GM20431 (cell line): ENCODE data around the gene OPN4.

Experiments
- in situ Hi-C: fragments of 300-500 bp; cut with MseI, MboI; formaldehyde crosslinking; loops from one replicate; pipeline ENCODE4 v1.15.0; 2020; ENCODE audit warnings: low sequenced_read_pairs; ENCODE audit not compliant: unreplicated experiment

The OPN4 gene

GRCh38 chr10:86659721-86660453 lies 5.5 kb downstream of the OPN4 start:
- in situ Hi-C loops, result no loop called here

- in situ Hi-C loops, result no loop called here
Measured at GRCh38 chr10:86661161-86662025, 7.0 kb downstream of the OPN4 start.

- in situ Hi-C loops, result no loop called here
Measured at GRCh38 chr10:86662186-86663045, 8.1 kb downstream of the OPN4 start.

- in situ Hi-C loops, result no loop called here
Measured at GRCh38 chr10:86663046-86663345, 8.6 kb downstream of the OPN4 start.

- in situ Hi-C loops, result no loop called here
Measured at GRCh38 chr10:86663576-86664339, 9.4 kb downstream of the OPN4 start.

- in situ Hi-C loops, result no loop called here
Measured at GRCh38 chr10:86664341-86665217, 10.2 kb downstream of the OPN4 start.

- in situ Hi-C loops, result no loop called here
Measured at GRCh38 chr10:86665218-86665607, 10.9 kb downstream of the OPN4 start.

GRCh38 chr10:86665868-86666267 lies 11.5 kb downstream of the OPN4 start:
- in situ Hi-C loops, result no loop called here

- in situ Hi-C loops, result no loop called here
Measured at GRCh38 chr10:86666538-86666937, 12.2 kb downstream of the OPN4 start.

GRCh38 chr10:86667421-86668181 lies 13.3 kb downstream of the OPN4 start:
- in situ Hi-C loops, result no loop called here

- in situ Hi-C loops, result no loop called here
Measured at GRCh38 chr10:86668297-86669165, 14.2 kb downstream of the OPN4 start, which contains the start of gene LDB3. TSS of gene LDB3 (plus strand) at chr10:86668511. CDS start at chr10:86668692, 181 bp downstream.

- in situ Hi-C loops, result no loop called here
Measured at GRCh38 chr10:86670290-86670811, 16.0 kb downstream of the OPN4 start.

- in situ Hi-C loops, result no loop called here
Measured at GRCh38 chr10:86670876-86671275, 16.5 kb downstream of the OPN4 start.

- in situ Hi-C loops, result no loop called here
Measured at GRCh38 chr10:86671419-86671818, 17.1 kb downstream of the OPN4 start.

GRCh38 chr10:86671985-86672710 lies 17.8 kb downstream of the OPN4 start:
- in situ Hi-C loops, result no loop called here

GRCh38 chr10:86673216-86673826 lies 19.0 kb downstream of the OPN4 start:
- in situ Hi-C loops, result no loop called here
